H1 (cell line): Measurements from ENCODE around the gene PDLIM4. TPM values are rescaled to one million over a fixed set of nuclear protein-coding genes. Genes with fewer than 3 reads are reported as not detected.

Experiments used
- CTCF ChIA-PET: fragments of 300-600 bp; sonication (Branson Sonifier 250); formaldehyde crosslinking; loops from one replicate; lab custom pipeline; 2021; ENCODE audit not compliant: partially characterized antibody; lab: Charles Lee
- POLR2A ChIA-PET: fragments of 300-600 bp; sonication (Branson Sonifier 250); formaldehyde crosslinking; loops from one replicate; lab custom pipeline; 2021; ENCODE audit warnings: inconsistent platforms; ENCODE audit not compliant: partially characterized antibody; lab: Charles Lee
- DNase-seq, 2 experiments: peaks; one replicate each; pipeline versions ENCODE4 v3.0.0 to v3.0.0-alpha.2; 2010 to 2022; ENCODE audit warnings: low spot score in 2 of 2, low read depth in 1 of 2, mixed read lengths in 1 of 2
- FAIRE-seq: peaks from 2 replicates; lab custom pipeline; 2011; peaks lifted over from hg19 to GRCh38; lab: Jason Lieb, UNC
- H2AFZ ChIP-seq: 2 replicates; pipeline ENCODE4 v1.8.1; 2012; ENCODE audit warnings: low read length, inconsistent platforms
- H2AK5ac ChIP-seq: 2 replicates; pipeline ENCODE4 v1.6.1; 2013; ENCODE audit warnings: low read depth, low read length
- H2BK120ac ChIP-seq: replicated peaks from 2 replicates; pipeline ENCODE3; 2013; ENCODE audit warnings: low read depth, low read length, inconsistent platforms
- H2BK12ac ChIP-seq: 2 replicates; pipeline ENCODE4 v1.6.1; 2013; ENCODE audit warnings: low read depth, low read length
- H2BK15ac ChIP-seq: 2 replicates; pipeline ENCODE4 v1.6.1; 2013; ENCODE audit warnings: low read length
- H2BK20ac ChIP-seq: 2 replicates; pipeline ENCODE4 v1.6.1; 2013; ENCODE audit warnings: low read length
- H2BK5ac ChIP-seq: 2 replicates; pipeline ENCODE4 v1.6.1; 2013; ENCODE audit warnings: low read depth, low read length
- H3K14ac ChIP-seq: 2 replicates; pipeline ENCODE4 v1.6.1; 2013; ENCODE audit warnings: inconsistent platforms; ENCODE audit not compliant: insufficient read length
- H3K18ac ChIP-seq: 2 replicates; pipeline ENCODE4 v1.6.1; 2013; ENCODE audit warnings: low read length; ENCODE audit errors: extremely low read depth
- H3K23ac ChIP-seq: 2 replicates; pipeline ENCODE4 v1.6.1; 2013; ENCODE audit warnings: inconsistent platforms; ENCODE audit not compliant: insufficient read length
- H3K23me2 ChIP-seq: 2 replicates; pipeline ENCODE4 v1.6.1; 2013; ENCODE audit warnings: low read depth, low read length
- H3K27ac ChIP-seq: 2 replicates; pipeline ENCODE4 v1.6.1; 2011; ENCODE audit warnings: low read depth, low read length, inconsistent platforms
- H3K27me3 ChIP-seq, 4 experiments: replicated peaks in 1 of 4; 1 replicate in 1 of 4; 2 replicates in 3 of 4; pipeline versions ENCODE4 v1.6.1 to v1.8.1; 2011 to 2013; ENCODE audit warnings: low read length in 3 of 4, mild to moderate bottlenecking in 3 of 4, inconsistent platforms in 2 of 4, mixed read lengths in 2 of 4, moderate library complexity in 1 of 4; ENCODE audit not compliant: control insufficient read depth in 3 of 4, insufficient read depth in 3 of 4; ENCODE audit errors: extremely low read depth in 1 of 4
- H3K36me3 ChIP-seq, 4 experiments: 2 replicates each; pipeline versions ENCODE4 v1.6.1 to v1.8.1; 2011 to 2013; ENCODE audit warnings: mild to moderate bottlenecking in 4 of 4, low read length in 3 of 4, moderate library complexity in 2 of 4, control low read depth in 1 of 4, inconsistent platforms in 1 of 4; ENCODE audit not compliant: insufficient read depth in 4 of 4, control insufficient read depth in 2 of 4
- H3K4ac ChIP-seq: replicated peaks from 2 replicates; pipeline ENCODE3; 2013; ENCODE audit warnings: low read length, low read depth, mixed read lengths, inconsistent platforms; ENCODE audit not compliant: insufficient read length
- H3K4me1 ChIP-seq, 4 experiments: replicated peaks in 1 of 4; 1 replicate in 1 of 4; 2 replicates in 3 of 4; pipeline versions ENCODE4 v1.6.1 to v1.8.1; 2011 to 2013; ENCODE audit warnings: low read length in 3 of 4, inconsistent platforms in 2 of 4, mixed read lengths in 1 of 4; ENCODE audit not compliant: insufficient read depth in 4 of 4, control insufficient read depth in 3 of 4
- H3K4me2 ChIP-seq, 2 experiments: 2 replicates each; pipeline versions ENCODE4 v1.6.1 to v1.8.1; 2011 to 2013; ENCODE audit warnings: low read depth in 2 of 2, low read length in 2 of 2, control low read depth in 1 of 2, inconsistent platforms in 1 of 2, mild to moderate bottlenecking in 1 of 2; ENCODE audit not compliant: insufficient read depth in 1 of 2
- H3K4me3 ChIP-seq, 4 experiments: fragments of 200-600, 300-600 bp in 1 of 4; sonication (generic), shearing (Covaris generic), sonication (Bioruptor Twin) in 1 of 4; 2 replicates each; pipeline versions ENCODE4 v1.5.1 to v1.8.1; 2011 to 2016; ENCODE audit warnings: low read length in 4 of 4, low read depth in 3 of 4, control low read depth in 2 of 4, inconsistent platforms in 2 of 4, mild to moderate bottlenecking in 2 of 4, mixed read lengths in 1 of 4, moderate library complexity in 1 of 4; ENCODE audit not compliant: insufficient read depth in 2 of 4; ENCODE audit errors: extremely low read depth in 1 of 4
- H3K56ac ChIP-seq: replicated peaks from 2 replicates; pipeline ENCODE3; 2013; ENCODE audit warnings: low read depth, mild to moderate bottlenecking, mixed read lengths, low read length, inconsistent platforms; ENCODE audit not compliant: insufficient read length
- H3K79me1 ChIP-seq: 2 replicates; pipeline ENCODE4 v1.6.1; 2013; ENCODE audit warnings: low read depth, low read length, control low read depth
- H3K79me2 ChIP-seq, 2 experiments: 2 replicates each; pipeline versions ENCODE4 v1.6.1 to v1.8.1; 2012 to 2013; ENCODE audit warnings: low read length in 2 of 2, mild to moderate bottlenecking in 2 of 2, inconsistent platforms in 1 of 2; ENCODE audit not compliant: insufficient read depth in 2 of 2, control insufficient read depth in 1 of 2
- H3K9ac ChIP-seq, 4 experiments: replicated peaks in 1 of 4; 1 replicate in 1 of 4; 2 replicates in 3 of 4; pipeline versions ENCODE4 v1.6.1 to v1.8.1; 2011 to 2013; ENCODE audit warnings: low read depth in 3 of 4, low read length in 3 of 4, control low read depth in 2 of 4, mild to moderate bottlenecking in 2 of 4, moderate library complexity in 2 of 4, inconsistent platforms in 1 of 4; ENCODE audit errors: extremely low read depth in 1 of 4
- H3K9me3 ChIP-seq, 2 experiments: 2 replicates each; pipeline versions ENCODE4 v1.6.1 to v1.8.1; 2012 to 2013; ENCODE audit warnings: mild to moderate bottlenecking in 2 of 2, moderate library complexity in 2 of 2, control low read depth in 1 of 2, inconsistent platforms in 1 of 2, low read depth in 1 of 2, low read length in 1 of 2, mixed read lengths in 1 of 2; ENCODE audit not compliant: insufficient read depth in 2 of 2
- H4K20me1 ChIP-seq, 2 experiments: replicated peaks in 1 of 2; 2 replicates each; pipeline versions ENCODE3 to v1.8.1; 2011 to 2013; ENCODE audit warnings: inconsistent platforms in 2 of 2, low read length in 2 of 2, mild to moderate bottlenecking in 1 of 2; ENCODE audit not compliant: insufficient read depth in 2 of 2, control insufficient read depth in 1 of 2
- H4K5ac ChIP-seq: 2 replicates; pipeline ENCODE4 v1.6.1; 2013; ENCODE audit warnings: low read length, low read depth, mixed read lengths, inconsistent platforms; ENCODE audit not compliant: insufficient read length
- H4K8ac ChIP-seq: 2 replicates; pipeline ENCODE4 v1.8.0; 2013; ENCODE audit warnings: mild to moderate bottlenecking, moderate library complexity, low read length, inconsistent platforms; ENCODE audit not compliant: insufficient read depth; ENCODE audit errors: extremely low read depth
- H4K91ac ChIP-seq: replicated peaks from 2 replicates; pipeline ENCODE3; 2013; ENCODE audit warnings: low read length, mixed read lengths, inconsistent platforms; ENCODE audit not compliant: insufficient read length
- CHD2 ChIP-seq: IDR thresholded peaks from 2 replicates; pipeline ENCODE4 v1.6.1; 2012; ENCODE audit warnings: low read length, improper control_type of control experiment
- HDAC6 ChIP-seq: IDR thresholded peaks from one replicate; pipeline ENCODE4 v1.7.1; 2012; ENCODE audit warnings: low read depth, mild to moderate bottlenecking, inconsistent platforms, low read length, moderate library complexity
- KDM1A ChIP-seq: fragments of 200-600, 300-600 bp; sonication (generic); IDR thresholded peaks from 2 replicates; pipeline ENCODE4 v1.7.1; 2016; ENCODE audit warnings: mild to moderate bottlenecking, low read length, borderline replicate concordance
- KDM4A ChIP-seq: IDR thresholded peaks from one replicate; pipeline ENCODE4 v1.7.1; 2012; ENCODE audit warnings: low read depth, mild to moderate bottlenecking, moderate library complexity, low read length, inconsistent platforms; ENCODE audit not compliant: severe bottlenecking
- MAFK ChIP-seq: IDR thresholded peaks from 2 replicates; pipeline ENCODE4 v1.6.1; 2012; ENCODE audit warnings: low read depth, mild to moderate bottlenecking, improper control_type of control experiment, low read length
- RNF2 ChIP-seq: fragments of 200-900, 300-1000 bp; sonication (generic); IDR thresholded peaks from 2 replicates; pipeline ENCODE4 v1.7.1; 2016; ENCODE audit warnings: borderline replicate concordance, low read depth, mild to moderate bottlenecking, antibody characterized with exemption, low read length; ENCODE audit not compliant: poor library complexity, severe bottlenecking; ENCODE audit errors: missing control alignments
- TCF12 ChIP-seq: IDR thresholded peaks from 2 replicates; pipeline ENCODE4 v1.6.1; 2011; ENCODE audit warnings: low read depth, mild to moderate bottlenecking, low read length
- WGBS, 2 experiments: shearing (Covaris generic) in 1 of 2; methylation state at CpG; one replicate each; pipeline versions ENCODE4 v1.1.6 to v1.1.7; 2013 to 2015; ENCODE audit warnings: low lambda C conversion rate in 2 of 2, mixed read lengths in 2 of 2, inconsistent platforms in 1 of 2, low coverage in 1 of 2, missing lambda C conversion rate in 1 of 2; ENCODE audit not compliant: insufficient replicate concordance in 2 of 2, insufficient coverage in 1 of 2, insufficient read length in 1 of 2; ENCODE audit errors: extremely low coverage in 1 of 2, missing lambda C conversion rate in 1 of 2; 5-methylcytosine and 5-hydroxymethylcytosine counted together
- polyA plus RNA-seq, 7 experiments: library from polyadenylated mRNA; depleted of rRNA in 3 of 7; stranded (reverse) in 5 of 7; unstranded in 2 of 7; fragments of >200 nt in 5 of 7; fragments of 200-250 nt in 2 of 7; gene quantifications; 1 replicate in 5 of 7; 2 replicates in 1 of 7; 4 replicates in 1 of 7; pipeline versions ENCODE4 v1.2.1 to v1.2.3, GENCODE V29; 2011 to 2013; ENCODE audit warnings: missing spikeins in 2 of 7, mixed read lengths in 2 of 7
- total RNA-seq: library from RNA; stranded (reverse); fragmentation: NEBNext Ultra II Directional; extraction: Animal tissue kit (Norgen Biotek cat#: 25700); gene quantifications from 2 replicates; pipeline ENCODE4 v1.2.1, GENCODE V29; 2021

PDLIM4 gene
- total and polyA plus RNA-seq, 2 of the 8 experiments (the other 6 are each of a cell fraction or from before 2014, with no cell fraction given) = 10.7 to 29.1 TPM

GRCh38 chr5:132295505-132296411 is 38.3 kb downstream of the PDLIM4 start:
- no peak overlapping the region for H3K56ac ChIP-seq
- H3K4me3 ChIP-seq = peak overlapping the region in 1 of 4 experiments; percentile 75; a peak in 2 of 8 replicates
- ChIA-PET CTCF (interaction anchor here (0.7 to 1.7 kb wide), 7 partner anchors 11 to 57 kb away, joined by 3 to 9 read pairs (median 3); no protein-coding TSS in a partner anchor), POLR2A (interaction anchor here (0.8 to 1.0 kb wide), 2 partner anchors 16 to 27 kb away, joined by 3 to 4 read pairs; no protein-coding TSS in a partner anchor)
- H3K4ac ChIP-seq = no peak overlapping the region
- no peak for FAIRE-seq
- H3K4me2 ChIP-seq = peak overlapping the region; percentile 91 to 93; a peak in 2 of 4 replicates
- no peaks in the 10 kb centered on the region; a peak in 1 of 8 replicates for H3K36me3 ChIP-seq
- peak overlapping the region; percentile 22 for H2BK15ac ChIP-seq
- H2BK5ac ChIP-seq = no peak overlapping the region
- no peak overlapping the region for H2AFZ ChIP-seq
- H3K27me3 ChIP-seq = peaks cover 2 to 21% (median 16%) of the 10 kb centered on the region in 4 experiments
- H2BK12ac ChIP-seq = no peak overlapping the region
- H2BK20ac ChIP-seq = no peak overlapping the region
- no peak overlapping the region for H2AK5ac ChIP-seq
- H3K9me3 ChIP-seq = no peaks in the 10 kb centered on the region
- TF ChIP-seq TCF12 = no peak
- TF ChIP-seq HDAC6 = no peak
- no peak for TF ChIP-seq MAFK
- TF ChIP-seq KDM1A = no peak
- no peak for TF ChIP-seq CHD2
- no peak for TF ChIP-seq RNF2
- no peak for TF ChIP-seq KDM4A
- WGBS, 2 experiments = 85% methylated on average over 8 of the region's 8 CpGs; no CpG with 5 or more reads in 1 of the 2 experiments
- H2BK120ac ChIP-seq = no peak overlapping the region
- peaks cover 0 to 12% (median 3%) of the 10 kb centered on the region in 4 experiments; a peak in 5 of 7 replicates for H3K4me1 ChIP-seq
- H3K18ac ChIP-seq = no peak overlapping the region
- no peak overlapping the region for H3K9ac ChIP-seq
- H3K23ac ChIP-seq = no peak overlapping the region
- H4K91ac ChIP-seq = no peak overlapping the region
- H3K79me2 ChIP-seq = no peaks in the 10 kb centered on the region
- H3K27ac ChIP-seq = no peak overlapping the region
- H4K8ac ChIP-seq = no peak overlapping the region
- no peak overlapping the region for H4K5ac ChIP-seq
- H3K79me1 ChIP-seq = no peaks in the 10 kb centered on the region
- DNase-seq = no peak
- H3K23me2 ChIP-seq = peaks cover 18% of the 10 kb centered on the region
- no peak overlapping the region for H3K14ac ChIP-seq
- peaks cover 1 to 3% of the 10 kb centered on the region in 2 experiments for H4K20me1 ChIP-seq
